Mononuclear cell (primary cell): ENCODE measurements around the gene ZBED4. TPM values are rescaled to one million over a fixed set of nuclear protein-coding genes. Genes with fewer than 3 reads are reported as not detected.
"Not testable (repeated sequence)": the region's sequence is repeated elsewhere in the genome, so short reads cannot be mapped to it uniquely, and the experiment has no call there.

Source experiments
- H3K27me3 ChIP-seq: 2 replicates; pipeline ENCODE4 v1.6.0; 2011; ENCODE audit warnings: low read length, control low read depth; ENCODE audit not compliant: insufficient read depth
- H3K4me1 ChIP-seq: 2 replicates; pipeline ENCODE4 v1.5.1; 2011; ENCODE audit warnings: mild to moderate bottlenecking, low read length, control low read depth; ENCODE audit not compliant: insufficient read depth
- H3K4me3 ChIP-seq: 2 replicates; pipeline ENCODE4 v1.5.1; 2011; ENCODE audit warnings: mild to moderate bottlenecking, low read length, moderate library complexity
- H3K9me3 ChIP-seq: 2 replicates; pipeline ENCODE4 v1.5.1; 2011; ENCODE audit warnings: low read depth, mild to moderate bottlenecking, control low read depth, low read length
- total RNA-seq: library from RNA; depleted of rRNA; stranded (reverse); fragments of >200 nt; gene quantifications from one replicate; pipeline ENCODE4 v1.2.3, GENCODE V29; 2012

ZBED4 gene, protein sequence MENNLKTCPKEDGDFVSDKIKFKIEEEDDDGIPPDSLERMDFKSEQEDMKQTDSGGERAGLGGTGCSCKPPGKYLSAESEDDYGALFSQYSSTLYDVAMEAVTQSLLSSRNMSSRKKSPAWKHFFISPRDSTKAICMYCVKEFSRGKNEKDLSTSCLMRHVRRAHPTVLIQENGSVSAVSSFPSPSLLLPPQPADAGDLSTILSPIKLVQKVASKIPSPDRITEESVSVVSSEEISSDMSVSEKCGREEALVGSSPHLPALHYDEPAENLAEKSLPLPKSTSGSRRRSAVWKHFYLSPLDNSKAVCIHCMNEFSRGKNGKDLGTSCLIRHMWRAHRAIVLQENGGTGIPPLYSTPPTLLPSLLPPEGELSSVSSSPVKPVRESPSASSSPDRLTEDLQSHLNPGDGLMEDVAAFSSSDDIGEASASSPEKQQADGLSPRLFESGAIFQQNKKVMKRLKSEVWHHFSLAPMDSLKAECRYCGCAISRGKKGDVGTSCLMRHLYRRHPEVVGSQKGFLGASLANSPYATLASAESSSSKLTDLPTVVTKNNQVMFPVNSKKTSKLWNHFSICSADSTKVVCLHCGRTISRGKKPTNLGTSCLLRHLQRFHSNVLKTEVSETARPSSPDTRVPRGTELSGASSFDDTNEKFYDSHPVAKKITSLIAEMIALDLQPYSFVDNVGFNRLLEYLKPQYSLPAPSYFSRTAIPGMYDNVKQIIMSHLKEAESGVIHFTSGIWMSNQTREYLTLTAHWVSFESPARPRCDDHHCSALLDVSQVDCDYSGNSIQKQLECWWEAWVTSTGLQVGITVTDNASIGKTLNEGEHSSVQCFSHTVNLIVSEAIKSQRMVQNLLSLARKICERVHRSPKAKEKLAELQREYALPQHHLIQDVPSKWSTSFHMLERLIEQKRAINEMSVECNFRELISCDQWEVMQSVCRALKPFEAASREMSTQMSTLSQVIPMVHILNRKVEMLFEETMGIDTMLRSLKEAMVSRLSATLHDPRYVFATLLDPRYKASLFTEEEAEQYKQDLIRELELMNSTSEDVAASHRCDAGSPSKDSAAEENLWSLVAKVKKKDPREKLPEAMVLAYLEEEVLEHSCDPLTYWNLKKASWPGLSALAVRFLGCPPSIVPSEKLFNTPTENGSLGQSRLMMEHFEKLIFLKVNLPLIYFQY
- total RNA-seq = 20.8 TPM

DNA sequence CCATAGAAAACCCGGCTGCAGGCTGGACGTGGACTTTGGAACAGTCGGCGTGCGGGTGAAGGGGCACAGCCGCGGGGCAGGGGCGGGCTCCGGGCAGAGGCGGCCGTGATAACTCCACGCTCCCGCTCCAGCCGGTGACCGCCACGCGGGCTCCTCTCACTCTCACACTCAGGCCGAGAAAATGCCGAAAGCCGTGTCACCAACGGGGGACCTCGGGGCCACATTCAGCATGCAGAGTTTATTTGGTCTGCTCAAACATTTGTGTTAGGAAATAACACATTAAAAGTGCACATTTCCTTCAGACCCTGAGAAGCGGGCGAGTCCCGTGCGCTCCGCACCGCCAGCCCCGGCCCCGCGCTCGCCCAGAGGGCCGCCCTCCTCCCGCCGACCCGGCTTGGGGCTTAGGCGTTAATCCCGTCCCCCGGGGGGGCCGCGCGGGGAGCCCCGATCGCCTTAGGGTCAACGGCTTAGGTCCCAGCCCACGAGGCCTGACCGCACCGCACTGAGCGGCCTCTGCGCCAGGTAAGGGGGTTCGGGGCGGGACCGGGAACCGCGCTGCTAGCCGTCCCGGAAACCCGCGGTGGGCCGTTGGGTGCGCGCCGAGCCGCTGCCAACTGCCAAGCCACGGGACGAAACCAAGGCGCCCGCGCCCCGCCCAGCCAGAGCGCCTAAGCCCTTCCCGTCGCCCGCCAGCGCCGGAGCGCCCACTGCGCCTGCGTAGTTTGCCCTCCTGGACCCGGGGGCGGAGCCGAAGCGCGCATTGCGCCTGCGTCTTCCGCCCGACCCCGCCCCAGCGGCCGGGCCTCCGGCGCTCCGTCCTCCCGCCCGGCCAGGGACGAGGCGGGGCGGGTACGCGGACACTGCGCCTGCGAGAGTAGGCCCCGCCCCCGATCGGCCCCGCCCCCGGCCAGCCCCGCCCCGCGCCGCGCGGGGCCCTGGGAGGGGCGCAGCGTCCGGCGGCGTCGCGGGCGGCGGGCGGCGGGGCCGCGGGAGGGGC is at the start of gene ZBED4:
TSS of gene ZBED4 (plus strand) at position 947 of the 997 bp plus-strand sequence. CDS start 29,819 bp downstream, outside the sequence.
- Histone ChIP-seq H3K27me3 (no peaks in the 10 kb centered on the region), H3K4me1 (peaks cover 38% of the 10 kb centered on the region), H3K9me3 (no peaks in the 10 kb centered on the region), H3K4me3 (peak within 1 kb of the TSS; percentile 63)

DNA sequence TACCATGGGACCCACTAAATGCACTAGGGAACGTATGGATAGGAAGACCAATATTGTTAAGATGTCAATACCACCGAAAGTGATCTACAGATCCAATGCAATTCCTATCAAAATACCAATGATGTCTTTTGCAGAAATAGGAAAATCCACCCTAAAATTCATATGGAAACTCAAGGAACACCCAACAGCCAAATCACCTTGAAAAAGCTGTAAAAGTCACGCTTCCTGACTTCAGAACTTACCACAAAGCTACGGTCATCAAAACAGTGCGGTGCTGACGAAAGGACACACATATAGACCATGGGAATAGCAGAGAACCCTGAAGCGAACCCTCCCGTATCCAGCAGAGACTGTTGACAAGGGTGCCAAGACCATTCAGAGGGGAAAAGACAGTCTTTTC is 46.5 kb upstream of the ZBED4 start:
- no peaks in the 10 kb centered on the region for H3K9me3 ChIP-seq
- peaks cover 33% of the 10 kb centered on the region for H3K4me1 ChIP-seq
- H3K27me3 ChIP-seq = no peaks in the 10 kb centered on the region
- no peak overlapping the region for H3K4me3 ChIP-seq

DNA sequence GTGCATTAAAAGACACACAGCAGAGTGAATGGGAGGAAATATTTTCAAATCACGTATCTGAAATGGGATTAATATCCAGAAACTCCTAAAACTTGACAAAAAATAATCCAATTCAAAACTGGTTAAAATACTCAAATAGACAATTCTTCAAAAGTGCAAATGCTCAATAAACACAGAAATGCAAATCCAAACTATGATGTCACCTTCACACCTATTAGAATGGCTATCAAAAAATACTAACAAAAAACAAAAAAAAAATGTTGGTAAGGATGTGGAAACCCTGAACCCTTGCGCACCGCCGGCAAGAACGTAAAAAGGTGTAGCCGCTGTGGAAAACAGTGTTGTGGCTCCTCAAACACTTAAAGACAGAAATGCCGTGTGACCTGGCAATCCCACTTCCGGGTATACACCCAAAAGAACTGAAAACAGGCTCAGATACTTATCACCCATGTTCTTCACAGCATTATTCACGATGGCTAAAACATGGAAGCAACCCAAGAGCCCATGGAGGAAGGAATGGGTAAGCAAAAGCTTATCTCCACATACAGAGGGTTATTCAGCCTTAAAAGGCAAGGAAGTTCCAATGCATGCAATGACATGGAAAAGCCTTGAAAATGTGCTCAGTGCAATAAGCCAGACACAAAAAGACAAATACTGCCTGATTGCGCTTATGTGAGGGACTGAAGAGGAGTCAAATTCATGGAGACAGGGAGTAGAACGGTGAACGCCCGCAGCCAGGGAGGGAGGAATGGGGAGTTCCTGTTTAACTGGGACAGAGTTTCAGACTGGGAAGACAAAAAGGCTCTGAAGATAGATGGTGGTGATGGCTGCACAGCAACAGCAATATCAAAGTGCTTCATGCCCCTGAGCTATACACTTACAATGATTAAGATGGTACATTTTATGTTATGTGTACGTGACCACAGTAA is 45.6 kb upstream of the ZBED4 start:
- no peaks in the 10 kb centered on the region for H3K9me3 ChIP-seq

DNA sequence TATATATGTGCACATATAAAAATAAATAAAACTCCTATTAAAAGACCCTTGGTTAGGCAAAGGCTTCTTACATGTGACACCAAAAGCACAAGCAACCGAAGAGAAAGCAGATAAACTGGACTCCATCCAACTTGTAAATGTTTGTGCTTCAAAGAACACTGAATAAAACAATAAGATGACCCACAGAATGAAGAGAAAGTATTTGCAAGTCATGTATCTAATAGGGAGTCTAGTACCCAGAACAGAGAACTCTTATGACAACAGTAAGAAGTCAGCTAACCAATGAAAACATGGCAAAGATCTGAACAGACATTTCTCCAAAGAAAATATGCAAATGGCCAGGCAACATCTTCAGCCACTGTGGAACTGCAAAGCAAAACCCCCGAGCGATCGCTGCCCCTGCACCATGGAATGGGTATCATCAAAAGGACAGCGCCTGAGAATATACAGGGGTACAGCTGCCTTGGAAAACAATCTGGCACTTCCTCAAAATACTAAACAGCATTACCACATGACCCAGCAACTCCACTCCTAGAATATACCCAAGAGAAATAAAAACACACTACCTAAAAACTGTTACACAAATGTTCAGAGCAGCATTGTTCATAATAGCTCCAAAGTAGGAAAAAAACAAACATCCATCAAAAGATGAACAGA is 43.2 kb upstream of the ZBED4 start:
- Histone ChIP-seq H3K4me3 (no peak overlapping the region), H3K9me3 (no peaks in the 10 kb centered on the region), H3K4me1 (peaks cover 33% of the 10 kb centered on the region), H3K27me3 (no peaks in the 10 kb centered on the region)

More for the DNA sequence above, 45.6 kb upstream of the ZBED4 start:
- H3K4me1 ChIP-seq = peaks cover 33% of the 10 kb centered on the region
- no peak overlapping the region for H3K4me3 ChIP-seq
- H3K27me3 ChIP-seq = no peaks in the 10 kb centered on the region

DNA sequence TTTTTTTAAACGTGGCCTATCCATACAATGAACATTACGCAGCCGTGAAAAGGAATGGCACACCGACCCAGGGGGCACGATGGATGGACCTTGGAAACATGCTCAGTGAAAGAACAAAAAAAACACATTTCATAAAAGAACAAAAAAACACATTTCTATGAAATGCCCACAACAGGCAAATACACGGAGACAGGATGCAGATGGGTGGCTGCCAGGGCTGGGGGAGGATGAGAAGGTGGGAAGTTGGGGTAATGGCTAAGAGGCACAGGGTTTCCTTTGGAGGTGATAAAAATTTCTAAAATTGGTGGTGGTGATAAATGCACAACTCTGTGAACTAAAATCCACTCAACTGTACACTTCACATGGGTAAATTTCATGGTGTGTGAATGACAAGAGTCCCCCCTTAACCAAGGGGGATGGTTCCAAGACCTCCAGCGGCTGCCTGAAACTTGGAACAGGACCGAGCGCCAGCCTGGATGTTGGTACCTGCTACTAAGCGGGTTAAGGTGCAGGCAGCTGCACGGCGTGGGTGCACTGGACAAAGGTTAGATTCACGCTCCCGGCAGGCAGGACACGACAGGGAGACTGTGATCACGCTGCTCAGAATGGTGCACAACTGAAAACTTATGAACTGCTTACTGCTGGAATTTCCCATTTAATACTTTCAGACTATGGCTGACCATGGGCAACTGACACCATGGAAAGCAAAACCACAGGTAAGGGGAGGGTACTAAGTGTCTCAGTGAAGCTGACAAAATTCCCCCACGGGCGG is 42.4 kb upstream of the ZBED4 start:
- Histone ChIP-seq H3K9me3 (no peaks in the 10 kb centered on the region), H3K27me3 (no peaks in the 10 kb centered on the region), H3K4me3 (no peak overlapping the region), H3K4me1 (peaks cover 33% of the 10 kb centered on the region)

DNA sequence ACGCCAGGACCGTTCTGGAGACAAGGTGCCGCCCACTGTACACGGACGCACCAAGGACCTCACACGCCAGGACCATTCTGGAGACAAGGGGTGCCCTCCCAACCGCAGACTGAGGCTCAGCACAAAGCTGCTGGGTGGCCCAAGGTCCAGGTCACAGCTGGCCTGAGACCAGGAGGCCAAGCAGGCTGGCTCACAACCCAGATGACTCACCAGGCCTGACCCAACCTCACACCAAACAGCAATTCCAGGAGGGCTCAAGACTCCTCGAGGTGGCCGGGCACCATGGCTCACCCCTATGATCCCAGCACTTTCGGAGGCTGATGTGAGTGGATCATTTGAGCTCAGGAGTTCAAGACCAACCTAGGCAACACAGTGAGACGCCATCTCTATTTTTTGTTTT is 40.8 kb upstream of the ZBED4 start:
- no peaks in the 10 kb centered on the region for H3K9me3 ChIP-seq
- H3K4me1 ChIP-seq = peaks cover 27% of the 10 kb centered on the region
- H3K4me3 ChIP-seq = no peak overlapping the region
- no peaks in the 10 kb centered on the region for H3K27me3 ChIP-seq

DNA sequence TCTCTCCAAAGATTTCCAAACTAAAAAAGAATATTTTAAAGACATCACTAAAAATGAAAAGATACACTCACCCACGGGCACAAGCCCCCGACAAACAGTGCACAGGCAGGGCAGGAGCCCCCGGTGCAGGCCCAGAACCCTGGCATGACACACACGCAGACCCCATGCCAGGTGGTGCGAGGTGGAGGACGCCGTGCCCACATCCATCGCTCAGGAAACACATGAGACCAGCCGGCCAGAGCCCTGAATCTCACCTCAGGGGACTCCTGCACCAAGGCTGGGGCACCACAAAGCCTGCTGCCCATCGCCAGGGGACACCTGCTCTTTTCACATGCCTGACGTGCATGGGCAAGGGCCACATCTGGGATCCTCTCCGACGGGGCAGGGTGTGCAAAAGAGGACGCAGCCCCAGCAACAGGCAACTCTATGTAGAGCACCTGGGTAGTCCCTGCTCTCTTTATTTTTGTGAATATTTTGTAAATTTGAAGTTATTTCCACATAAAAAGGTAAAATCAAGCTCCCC is 39.4 kb upstream of the ZBED4 start:
- Histone ChIP-seq H3K4me3 (no peak overlapping the region), H3K27me3 (no peaks in the 10 kb centered on the region), H3K9me3 (no peaks in the 10 kb centered on the region), H3K4me1 (peaks cover 17% of the 10 kb centered on the region)

DNA sequence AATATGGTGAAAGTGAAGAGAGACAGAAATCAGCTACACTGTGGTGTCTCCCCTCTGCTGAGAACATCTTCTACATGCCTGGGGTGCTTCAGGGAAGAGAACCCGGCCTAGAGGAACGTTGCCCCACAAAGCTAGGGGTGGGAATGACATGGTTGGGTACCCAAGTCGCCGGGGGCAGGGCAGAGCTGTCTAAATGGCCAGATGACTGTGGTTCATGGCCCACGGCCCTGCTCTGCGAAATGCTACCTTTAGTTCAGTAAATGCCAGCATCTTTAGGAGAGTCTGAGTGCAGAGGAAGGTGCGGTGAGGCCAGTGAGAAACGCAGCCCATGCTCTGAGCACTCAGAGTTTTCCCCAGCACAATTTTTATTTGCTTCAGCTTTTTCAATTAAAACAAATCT is 38.8 kb upstream of the ZBED4 start:
- peaks cover 17% of the 10 kb centered on the region for H3K4me1 ChIP-seq
- H3K4me3 ChIP-seq = no peak overlapping the region
- H3K27me3 ChIP-seq = no peaks in the 10 kb centered on the region
- no peaks in the 10 kb centered on the region for H3K9me3 ChIP-seq

DNA sequence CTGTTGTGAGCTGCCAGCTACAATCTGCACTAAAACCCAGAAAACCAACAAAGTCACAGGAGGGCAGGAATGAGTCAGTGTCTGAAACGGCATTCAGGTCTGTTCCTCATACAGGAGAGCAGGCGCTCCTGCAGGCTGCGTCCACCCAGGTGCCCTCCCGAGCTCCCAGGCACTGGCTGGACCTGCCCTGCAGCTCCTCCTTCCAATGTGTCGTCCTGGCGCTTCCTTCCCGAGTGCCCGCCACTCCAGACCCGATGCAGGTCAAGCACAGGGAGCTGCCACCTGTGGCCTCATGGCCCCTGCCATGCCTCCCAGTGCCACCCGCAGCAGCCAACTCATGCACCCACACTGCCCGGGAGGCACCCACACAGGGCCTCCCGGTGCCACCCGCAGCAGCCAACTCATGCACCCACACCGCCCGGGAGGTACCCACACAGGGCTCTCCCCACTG is 38.0 kb upstream of the ZBED4 start:
- no peaks in the 10 kb centered on the region for H3K27me3 ChIP-seq
- H3K9me3 ChIP-seq = no peaks in the 10 kb centered on the region
- H3K4me1 ChIP-seq = peaks cover 10% of the 10 kb centered on the region
- no peak overlapping the region for H3K4me3 ChIP-seq

DNA sequence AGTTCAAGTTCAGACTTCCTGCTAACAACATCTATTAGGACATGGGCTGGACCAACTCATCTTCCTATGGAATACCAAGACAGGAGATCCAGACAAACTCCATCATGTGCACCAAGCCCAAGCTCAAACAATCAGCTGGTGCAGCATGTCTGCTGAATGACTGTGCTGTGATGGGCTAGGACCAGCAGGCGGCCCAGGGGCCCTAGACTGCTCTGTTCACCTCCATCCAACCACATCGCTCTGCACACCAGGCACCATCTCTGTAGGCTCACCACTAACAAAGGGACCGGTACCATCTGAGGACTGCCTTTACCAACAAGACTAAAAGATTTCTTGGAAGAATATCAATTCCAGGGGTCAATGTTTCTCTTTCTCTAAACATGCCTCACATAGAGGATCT is 36.3 kb upstream of the ZBED4 start:
- H3K27me3 ChIP-seq = no peaks in the 10 kb centered on the region
- no peak overlapping the region for H3K4me3 ChIP-seq
- H3K4me1 ChIP-seq = no peaks in the 10 kb centered on the region
- no peaks in the 10 kb centered on the region for H3K9me3 ChIP-seq

DNA sequence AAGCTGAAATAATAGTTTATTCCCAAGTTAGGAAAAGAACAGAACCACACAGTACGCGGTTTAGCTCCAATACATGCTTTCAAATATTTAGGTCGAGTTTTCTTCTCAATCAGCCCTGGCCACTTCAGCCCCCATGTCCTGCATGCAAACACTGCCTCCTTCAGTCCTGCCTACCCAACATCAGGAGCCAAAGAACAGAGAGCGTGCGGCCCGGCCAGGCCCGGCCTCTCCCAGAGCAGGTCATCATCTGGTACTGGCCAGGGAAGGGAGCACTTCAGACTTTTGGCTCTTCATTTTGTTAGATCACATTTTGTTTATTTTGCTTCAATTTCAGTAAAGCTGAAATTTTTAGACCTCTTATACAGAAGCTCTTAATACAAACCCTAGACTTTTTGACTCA is 32.7 kb upstream of the ZBED4 start:
- Histone ChIP-seq H3K27me3 (no peaks in the 10 kb centered on the region), H3K9me3 (no peaks in the 10 kb centered on the region), H3K4me3 (no peak overlapping the region), H3K4me1 (peaks cover 18% of the 10 kb centered on the region)

DNA sequence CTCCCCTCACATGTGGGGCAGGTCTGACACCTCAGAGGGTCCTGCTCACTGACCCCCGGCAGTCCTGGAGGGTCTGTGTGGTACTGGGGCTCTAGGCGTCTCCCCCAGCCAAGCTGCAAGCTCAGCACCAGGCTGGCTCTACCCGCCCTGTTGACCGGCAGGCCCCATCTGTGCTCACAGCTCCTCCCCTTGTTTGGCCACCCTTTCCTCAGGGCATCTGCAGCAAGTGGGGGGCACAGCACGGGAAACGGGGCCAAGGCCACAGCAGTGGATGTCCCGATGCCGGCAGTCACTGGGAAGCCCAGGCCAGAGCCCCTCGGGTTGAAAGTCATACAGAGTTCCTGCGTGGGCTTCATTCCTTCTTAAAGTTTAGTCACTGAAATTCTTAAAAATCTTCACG is 31.9 kb upstream of the ZBED4 start:
- not testable (repeated sequence) for H3K27me3 ChIP-seq, H3K9me3 ChIP-seq, H3K4me3 ChIP-seq
- H3K4me1 ChIP-seq = peaks cover 24% of the 10 kb centered on the region
